Measurements from ENCODE around the gene TRAP1.

Gene TRAP1

DNA sequence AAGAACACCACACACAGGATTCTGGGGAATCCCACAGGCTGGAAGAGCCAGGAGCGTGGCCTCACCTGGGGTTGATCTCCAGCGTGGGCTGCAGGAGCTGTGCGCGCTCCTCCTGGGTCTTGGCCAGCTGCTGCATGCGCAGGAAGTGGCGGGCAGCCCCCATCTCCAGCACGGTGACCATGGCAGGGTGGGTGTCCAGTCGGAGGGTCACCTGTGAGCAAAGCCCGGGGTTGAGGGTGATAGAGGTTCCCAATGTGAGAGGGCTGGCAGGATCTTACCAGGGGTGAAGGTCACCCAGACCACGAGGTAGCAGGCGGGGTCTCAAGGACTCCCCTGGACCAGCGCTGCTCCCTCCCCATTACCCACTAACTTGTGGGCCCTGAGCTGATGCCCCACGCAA lies 55.4 kb downstream of the TRAP1 start:
- Histone ChIP-seq H4K20me1 (ENCODE audit: low read depth, low read length) (no peaks in the 10 kb centered on the region), H2AFZ (ENCODE audit: low read depth, low read length, severe bottlenecking) (no peak overlapping the region), H3K4me3 (ENCODE audit: insufficient read depth, low read length, poor library complexity, severe bottlenecking) (no peak overlapping the region), H3K36me3 (ENCODE audit: low read length) (peaks cover 7% of the 10 kb centered on the region; the same call in 1 of the 2 replicates), H3K27me3 (ENCODE audit: low read length) (no peaks in the 10 kb centered on the region), H3F3A (ENCODE audit: insufficient read depth) (peaks cover 39% of the 10 kb centered on the region), H3K9ac (ENCODE audit: low read length) (no peak overlapping the region), H3K4me2 (ENCODE audit: low read depth, low read length, poor library complexity, severe bottlenecking) (no peak overlapping the region), H3K9me2 (replicated peaks; ENCODE audit: insufficient read depth, low read length) (no peaks in the 10 kb centered on the region), H3K9me3 (ENCODE audit: insufficient read depth, low read length) (no peaks in the 10 kb centered on the region), H3K27ac (ENCODE audit: low read depth, low read length) (no peak overlapping the region), H3K79me2 (ENCODE audit: insufficient read depth, low read length) (no peaks in the 10 kb centered on the region)
- TF ChIP-seq CTCF (IDR thresholded peaks at IDR 0.05; ENCODE audit: insufficient read depth, low read length, poor library complexity, severe bottlenecking) (no peak), EZH2phosphoT487 (conservative IDR thresholded peaks at IDR 0.05; ENCODE audit: low read length) (no peak)

- Histone ChIP-seq H3K79me2 (ENCODE audit: insufficient read depth, low read length) (no peaks in the 10 kb centered on the region), H3K27ac (ENCODE audit: low read depth, low read length) (no peak overlapping the region), H3K4me2 (ENCODE audit: low read depth, low read length, poor library complexity, severe bottlenecking) (no peak overlapping the region), H4K20me1 (ENCODE audit: low read depth, low read length) (no peaks in the 10 kb centered on the region), H3K9me2 (replicated peaks; ENCODE audit: insufficient read depth, low read length) (no peaks in the 10 kb centered on the region), H3K36me3 (ENCODE audit: low read length) (peaks cover 7% of the 10 kb centered on the region; the same call in 1 of the 2 replicates), H3K27me3 (ENCODE audit: low read length) (no peaks in the 10 kb centered on the region), H2AFZ (ENCODE audit: low read depth, low read length, severe bottlenecking) (no peak overlapping the region), H3F3A (ENCODE audit: insufficient read depth) (peaks cover 36% of the 10 kb centered on the region), H3K4me3 (ENCODE audit: insufficient read depth, low read length, poor library complexity, severe bottlenecking) (no peak overlapping the region), H3K9ac (ENCODE audit: low read length) (no peak overlapping the region), H3K9me3 (ENCODE audit: insufficient read depth, low read length) (no peaks in the 10 kb centered on the region)
- TF ChIP-seq CTCF (IDR thresholded peaks at IDR 0.05; ENCODE audit: insufficient read depth, low read length, poor library complexity, severe bottlenecking): no peak
- no peak for TF ChIP-seq EZH2phosphoT487 (conservative IDR thresholded peaks at IDR 0.05; ENCODE audit: low read length)
These were observed 56.0 kb downstream of the TRAP1 start for GRCh38 chr16:3661311-3661710.

GRCh38 chr16:3659251-3659650 lies 58.1 kb downstream of the TRAP1 start:
- H3K36me3 ChIP-seq (ENCODE audit: low read length): peaks cover 7% of the 10 kb centered on the region; the same call in 1 of the 2 replicates
- no peak overlapping the region for H2AFZ ChIP-seq (ENCODE audit: low read depth, low read length, severe bottlenecking)
- no peaks in the 10 kb centered on the region for H4K20me1 ChIP-seq (ENCODE audit: low read depth, low read length)
- H3K4me3 ChIP-seq (ENCODE audit: insufficient read depth, low read length, poor library complexity, severe bottlenecking): no peak overlapping the region
- no peaks in the 10 kb centered on the region for H3K9me2 ChIP-seq (replicated peaks; ENCODE audit: insufficient read depth, low read length)
- H3K4me2 ChIP-seq (ENCODE audit: low read depth, low read length, poor library complexity, severe bottlenecking): no peak overlapping the region
- H3K27ac ChIP-seq (ENCODE audit: low read depth, low read length): no peak overlapping the region; the same call in 1 of the 2 replicates
- no peak overlapping the region for H3K9ac ChIP-seq (ENCODE audit: low read length)
- H3K9me3 ChIP-seq (ENCODE audit: insufficient read depth, low read length): no peaks in the 10 kb centered on the region
- H3K27me3 ChIP-seq (ENCODE audit: low read length): no peaks in the 10 kb centered on the region
- H3F3A ChIP-seq (ENCODE audit: insufficient read depth): peaks cover 38% of the 10 kb centered on the region
- H3K79me2 ChIP-seq (ENCODE audit: insufficient read depth, low read length): no peaks in the 10 kb centered on the region
- TF ChIP-seq CTCF (IDR thresholded peaks at IDR 0.05; ENCODE audit: insufficient read depth, low read length, poor library complexity, severe bottlenecking): no peak
- no peak for TF ChIP-seq EZH2phosphoT487 (conservative IDR thresholded peaks at IDR 0.05; ENCODE audit: low read length)
